GM10266 (cell line): Measurements from ENCODE around the gene RNASE4.

Experiments used
- DNase-seq: peaks from one replicate; pipeline ENCODE4 v3.0.0; 2012; ENCODE audit errors: extremely low spot score
- CTCF ChIP-seq: IDR thresholded peaks from 2 replicates; pipeline ENCODE4 v1.5.1; 2012; ENCODE audit warnings: mild to moderate bottlenecking, low read depth; ENCODE audit not compliant: control insufficient read depth, insufficient read depth; ENCODE audit errors: missing control alignments

The RNASE4 gene

GRCh38 chr14:20679907-20680306 lies 4.5 kb upstream of the RNASE4 start:
- no peak for DNase-seq
- no peak for TF ChIP-seq CTCF

- no peak for DNase-seq
- no peak for TF ChIP-seq CTCF
Measured at GRCh38 chr14:20680363-20680762, 4.0 kb upstream of the RNASE4 start.

- TF ChIP-seq CTCF = no peak
- DNase-seq = peak; percentile 54
Measured at GRCh38 chr14:20680843-20681347, 3.5 kb upstream of the RNASE4 start.

GRCh38 chr14:20681348-20682126 lies 2.8 kb upstream of the RNASE4 start:
- TF ChIP-seq CTCF = no peak
- DNase-seq = peak; percentile 64

GRCh38 chr14:20682127-20682434 lies 2.3 kb upstream of the RNASE4 start:
- no peak for TF ChIP-seq CTCF
- no peak for DNase-seq

GRCh38 chr14:20682435-20683124 lies 1.8 kb upstream of the RNASE4 start:
- DNase-seq = peak; percentile 79
- no peak for TF ChIP-seq CTCF

- peak; percentile 40 for DNase-seq
- no peak for TF ChIP-seq CTCF
Measured at GRCh38 chr14:20683125-20683890, 1.1 kb upstream of the RNASE4 start.
